ENCODE data around the gene DPH7.
A peak's percentile ranks its signal among the peaks of the same experiment; 100 is the strongest.
"Not testable (repeated sequence)": the region's sequence is repeated elsewhere in the genome, so short reads cannot be mapped to it uniquely, and the experiment has no call there.

DPH7 gene

GRCh38 chr9:137606734-137607138, 28.0 kb upstream of the DPH7 start:
- DNase-seq (ENCODE audit: low spot score) (no peak), FAIRE-seq (no peak)

- DNase-seq (ENCODE audit: low spot score) = no peak
- no peak for FAIRE-seq
Measured at GRCh38 chr9:137606005-137606621, 27.4 kb upstream of the DPH7 start.

GRCh38 chr9:137605121-137606004, 26.6 kb upstream of the DPH7 start, which contains the start of gene ARRDC1:
ARRDC1 (plus strand) TSS chr9:137605686; CDS start chr9:137605718, 32 bp downstream.
- DNase-seq (ENCODE audit: low spot score) = peak; percentile 97
- no peak for FAIRE-seq

GRCh38 chr9:137604345-137605086, 25.8 kb upstream of the DPH7 start:
- FAIRE-seq = no peak

GRCh38 chr9:137603879-137604278, 25.2 kb upstream of the DPH7 start:
- FAIRE-seq = no peak
- DNase-seq (ENCODE audit: low spot score) = no peak

More at GRCh38 chr9:137604345-137605086, 25.8 kb upstream of the DPH7 start:
- DNase-seq (ENCODE audit: low spot score) = no peak

GRCh38 chr9:137602661-137603060, 23.9 kb upstream of the DPH7 start:
- no peak for DNase-seq (ENCODE audit: low spot score)
- FAIRE-seq = no peak

- DNase-seq (ENCODE audit: low spot score) (no peak), FAIRE-seq (no peak)
Measured at GRCh38 chr9:137598943-137599342, 20.2 kb upstream of the DPH7 start.

- DNase-seq (ENCODE audit: low spot score); FAIRE-seq: not testable (repeated sequence)
Measured at GRCh38 chr9:137596577-137596976, 17.9 kb upstream of the DPH7 start.

GRCh38 chr9:137593176-137593575, 14.5 kb upstream of the DPH7 start:
- DNase-seq (ENCODE audit: low spot score) = no peak
- no peak for FAIRE-seq

- FAIRE-seq = no peak
- DNase-seq (ENCODE audit: low spot score) = no peak
Measured at GRCh38 chr9:137592767-137593166, 14.0 kb upstream of the DPH7 start.

GRCh38 chr9:137590469-137591383, 12.0 kb upstream of the DPH7 start, which contains the start of gene ZMYND19:
ZMYND19 (minus strand) TSS chr9:137590512; CDS start chr9:137590263, 249 bp downstream.
- DNase-seq (ENCODE audit: low spot score) (peak; percentile 99), FAIRE-seq (peak; percentile 85)

GRCh38 chr9:137590123-137590468, 11.4 kb upstream of the DPH7 start:
- FAIRE-seq (no peak), DNase-seq (ENCODE audit: low spot score) (peak; percentile 26)

GRCh38 chr9:137589441-137590122, 10.9 kb upstream of the DPH7 start:
- no peak for FAIRE-seq
- DNase-seq (ENCODE audit: low spot score) = no peak

- DNase-seq (ENCODE audit: low spot score) = no peak
- no peak for FAIRE-seq
Measured at GRCh38 chr9:137588891-137589290, 10.2 kb upstream of the DPH7 start.

GRCh38 chr9:137588311-137588710, 9.6 kb upstream of the DPH7 start:
- FAIRE-seq = no peak
- no peak for DNase-seq (ENCODE audit: low spot score)

- no peak for FAIRE-seq
- no peak for DNase-seq (ENCODE audit: low spot score)
Measured at GRCh38 chr9:137586854-137587253, 8.1 kb upstream of the DPH7 start.

- DNase-seq (ENCODE audit: low spot score) (no peak), FAIRE-seq (no peak)
Measured at GRCh38 chr9:137583957-137584356, 5.2 kb upstream of the DPH7 start.

GRCh38 chr9:137583347-137583746, 4.6 kb upstream of the DPH7 start:
- DNase-seq (ENCODE audit: low spot score) = no peak
- FAIRE-seq = no peak

GRCh38 chr9:137582286-137582860, 3.6 kb upstream of the DPH7 start:
- DNase-seq (ENCODE audit: low spot score) = no peak
- FAIRE-seq = no peak
